SH-SY5Y (cell line): ENCODE results near the gene RNU7-1.

Experiments used
- GATA2 ChIP-seq: IDR thresholded peaks from 2 replicates; pipeline ENCODE4 v1.6.1; 2011; ENCODE audit warnings: mild to moderate bottlenecking, low read depth, low read length
- GATA3 ChIP-seq: IDR thresholded peaks from 2 replicates; pipeline ENCODE4 v1.6.1; 2011; ENCODE audit warnings: low read depth, mild to moderate bottlenecking, low read length, moderate library complexity

The RNU7-1 gene

DNA sequence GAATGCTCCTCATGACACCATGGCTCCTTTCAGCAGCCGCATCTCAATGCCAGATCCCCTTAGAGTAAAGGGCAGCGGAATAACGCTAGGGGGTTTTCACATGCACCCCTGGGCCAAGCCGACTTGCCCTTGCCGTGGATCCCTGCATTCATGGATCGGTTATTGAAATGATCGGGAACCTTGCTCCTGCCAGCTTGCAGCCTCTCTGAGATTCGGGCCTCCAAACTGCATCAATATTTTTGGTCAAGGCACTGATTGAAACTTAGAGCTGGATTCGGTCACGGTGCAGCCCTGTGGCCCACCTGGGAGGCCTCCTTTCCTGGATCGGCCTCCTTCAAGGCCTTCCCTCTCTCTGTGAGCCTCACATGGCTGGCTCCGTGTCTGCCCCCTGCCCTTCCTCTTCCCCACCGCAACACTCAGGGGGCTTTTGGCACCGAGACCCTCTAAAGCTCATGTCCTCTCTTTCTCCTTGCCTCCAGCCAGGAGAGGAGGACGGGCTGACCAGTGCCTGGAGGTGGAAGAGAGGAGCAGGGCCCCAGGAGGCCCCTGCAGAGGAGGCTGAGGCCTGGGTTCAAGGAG, 9.3 kb downstream of the RNU7-1 start:
- TF ChIP-seq GATA3: no peak
- TF ChIP-seq GATA2: no peak

DNA sequence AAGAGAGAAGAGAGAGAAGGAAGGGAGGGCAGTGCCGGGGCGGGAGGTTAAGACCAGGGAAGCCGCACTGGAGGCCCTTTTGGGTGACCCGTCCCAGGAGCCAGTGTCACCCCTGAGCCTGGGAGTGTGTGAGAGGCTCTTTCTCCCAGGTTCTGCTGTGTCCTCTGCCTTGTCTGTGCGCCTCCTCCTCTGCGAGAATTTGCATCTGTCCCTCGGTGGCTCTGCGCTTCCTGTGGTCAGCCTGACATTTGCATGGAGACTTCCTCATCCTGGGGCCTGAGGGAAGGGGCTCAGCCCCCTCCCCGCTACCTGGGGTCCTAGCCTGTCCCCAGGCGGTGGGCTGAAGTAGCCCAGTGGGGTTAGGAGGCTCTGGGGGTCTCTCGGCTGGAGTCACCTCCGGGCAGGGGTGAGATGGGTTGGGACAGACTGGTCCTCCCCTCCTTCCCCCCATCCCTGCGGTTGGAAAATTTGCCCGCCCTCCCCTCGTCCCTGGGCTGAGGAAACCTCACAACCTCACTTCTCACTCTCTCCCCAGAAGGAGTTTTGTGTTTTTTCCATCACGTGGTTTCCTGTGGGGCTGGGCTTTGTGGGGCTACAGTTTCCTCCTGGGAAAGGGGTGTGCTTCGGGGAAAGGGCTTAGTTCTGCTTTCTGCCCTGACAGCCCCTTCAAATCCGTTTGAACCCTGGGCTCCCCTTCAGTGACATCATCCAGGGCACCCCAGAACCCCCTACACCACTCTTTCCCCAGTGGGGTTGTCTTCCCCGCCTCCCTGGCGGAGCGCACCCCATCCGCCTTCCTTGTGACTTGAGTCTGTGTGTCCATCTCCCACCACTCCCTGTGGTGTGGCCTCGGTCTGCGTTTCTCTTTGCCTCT, 10.1 kb downstream of the RNU7-1 start:
- no peak for TF ChIP-seq GATA3
- TF ChIP-seq GATA2: no peak

DNA sequence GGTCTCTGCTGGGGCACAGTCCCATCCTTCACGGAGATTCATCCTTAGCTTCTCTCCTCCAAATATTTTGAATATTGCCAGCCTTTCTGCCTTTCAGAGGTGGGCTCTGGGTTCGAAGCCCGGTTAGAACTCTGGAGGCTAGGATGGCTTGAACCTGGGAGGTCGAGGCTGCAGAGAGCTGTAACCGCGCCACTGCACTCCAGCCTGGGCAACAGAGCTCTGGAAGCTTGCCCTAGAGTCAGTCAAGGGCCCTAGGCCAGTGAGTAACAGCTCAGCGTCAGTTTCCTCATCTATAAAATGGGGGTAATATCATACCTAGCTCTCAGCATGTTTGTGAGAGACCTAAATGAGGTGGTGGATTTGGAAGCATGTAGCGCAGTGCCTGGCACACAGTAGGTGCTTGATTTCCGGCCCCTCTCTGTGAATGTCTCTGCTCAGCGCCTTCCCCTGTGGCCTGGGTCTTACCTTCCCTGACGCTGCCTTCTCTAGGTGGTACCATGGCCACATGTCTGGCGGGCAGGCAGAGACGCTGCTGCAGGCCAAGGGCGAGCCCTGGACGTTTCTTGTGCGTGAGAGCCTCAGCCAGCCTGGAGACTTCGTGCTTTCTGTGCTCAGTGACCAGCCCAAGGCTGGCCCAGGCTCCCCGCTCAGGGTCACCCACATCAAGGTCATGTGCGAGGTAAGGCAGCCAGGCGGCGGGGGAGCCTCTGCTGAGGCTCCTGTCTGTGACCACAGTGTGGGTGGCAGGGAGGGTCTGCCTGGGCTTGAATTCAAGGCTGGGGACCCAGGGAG, 10.9 kb downstream of the RNU7-1 start:
- TF ChIP-seq GATA2 (no peak), GATA3 (no peak)

DNA sequence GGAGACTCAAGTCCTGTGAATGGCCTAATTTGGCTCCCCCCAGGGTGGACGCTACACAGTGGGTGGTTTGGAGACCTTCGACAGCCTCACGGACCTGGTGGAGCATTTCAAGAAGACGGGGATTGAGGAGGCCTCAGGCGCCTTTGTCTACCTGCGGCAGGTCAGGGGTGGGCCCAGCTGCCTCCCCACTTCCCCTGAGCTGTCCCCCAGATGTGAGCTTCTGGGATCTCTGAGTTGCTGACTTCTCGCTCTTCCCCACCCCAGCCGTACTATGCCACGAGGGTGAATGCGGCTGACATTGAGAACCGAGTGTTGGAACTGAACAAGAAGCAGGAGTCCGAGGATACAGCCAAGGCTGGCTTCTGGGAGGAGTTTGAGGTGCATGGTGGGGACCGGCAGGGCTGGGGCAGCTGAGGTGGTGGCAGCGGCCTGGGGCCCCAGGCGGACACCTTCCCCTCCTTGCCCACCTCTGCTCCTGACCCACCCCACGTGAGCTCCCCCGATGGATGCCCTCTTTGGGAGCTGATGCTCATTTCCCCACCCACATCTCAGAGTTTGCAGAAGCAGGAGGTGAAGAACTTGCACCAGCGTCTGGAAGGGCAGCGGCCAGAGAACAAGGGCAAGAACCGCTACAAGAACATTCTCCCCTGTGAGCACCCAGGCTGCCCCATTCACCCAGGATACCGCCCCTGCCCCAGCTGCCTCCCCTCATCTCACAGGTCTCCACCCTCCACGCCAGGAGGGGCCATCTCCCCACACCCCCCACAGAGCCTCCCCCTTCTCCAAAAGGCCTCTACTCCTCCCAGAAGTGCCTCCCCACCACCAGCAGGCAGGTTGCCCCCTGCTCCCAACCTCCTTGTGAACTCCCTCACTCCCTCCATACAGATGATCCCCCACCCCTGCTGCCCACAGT, 11.7 kb downstream of the RNU7-1 start:
- TF ChIP-seq GATA3 (no peak), GATA2 (no peak)

DNA sequence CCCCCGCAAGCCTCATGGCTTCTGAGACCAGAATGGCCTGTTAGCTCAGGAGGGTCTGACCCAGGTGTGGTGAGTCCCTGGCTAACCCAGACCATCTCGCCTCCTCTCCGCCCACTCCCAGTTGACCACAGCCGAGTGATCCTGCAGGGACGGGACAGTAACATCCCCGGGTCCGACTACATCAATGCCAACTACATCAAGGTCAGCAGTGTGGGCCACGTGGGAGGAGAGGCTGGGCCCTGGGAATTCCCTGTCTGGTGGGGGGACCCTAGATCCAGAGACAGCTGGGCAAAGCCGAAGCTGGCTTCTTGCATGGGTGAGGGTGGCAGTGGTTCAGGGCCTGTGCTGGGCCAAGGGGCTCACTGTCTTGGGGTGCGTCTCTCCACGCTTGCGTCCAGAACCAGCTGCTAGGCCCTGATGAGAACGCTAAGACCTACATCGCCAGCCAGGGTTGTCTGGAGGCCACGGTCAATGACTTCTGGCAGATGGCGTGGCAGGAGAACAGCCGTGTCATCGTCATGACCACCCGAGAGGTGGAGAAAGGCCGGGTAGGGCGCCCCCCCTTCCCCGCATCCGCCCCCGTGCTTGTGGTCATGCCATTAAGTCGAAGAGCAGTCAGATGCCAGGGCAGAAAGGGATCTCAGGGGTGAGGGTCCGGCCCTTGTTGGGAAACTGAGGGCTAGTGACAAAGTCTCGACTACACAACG, 12.6 kb downstream of the RNU7-1 start:
- TF ChIP-seq GATA3: no peak
- TF ChIP-seq GATA2: no peak

DNA sequence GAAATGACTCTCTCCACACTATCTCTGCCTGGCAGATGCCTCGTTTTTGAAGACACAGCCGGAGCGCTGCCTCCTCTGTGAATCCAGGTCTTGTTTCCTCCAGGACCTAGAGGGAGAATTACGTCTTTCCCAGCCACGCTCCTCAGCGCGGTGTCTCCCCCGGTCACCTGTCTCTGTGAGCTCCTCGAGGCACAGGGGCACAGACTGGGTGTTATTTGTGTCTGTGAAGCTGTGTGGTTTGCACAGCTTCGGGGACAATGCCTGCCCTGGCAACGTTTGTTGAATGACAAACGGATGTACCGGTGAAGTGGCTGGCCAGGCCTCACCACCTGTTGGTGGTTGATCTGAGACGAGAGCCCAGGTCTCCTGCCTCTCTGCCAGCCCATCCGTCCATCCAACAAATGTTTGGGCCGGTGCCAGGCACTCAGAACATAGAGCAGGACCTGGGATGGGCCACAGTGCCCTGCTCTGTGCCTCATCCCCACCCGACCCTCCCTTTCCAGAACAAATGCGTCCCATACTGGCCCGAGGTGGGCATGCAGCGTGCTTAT, 13.6 kb downstream of the RNU7-1 start:
- no peak for TF ChIP-seq GATA2
- no peak for TF ChIP-seq GATA3

DNA sequence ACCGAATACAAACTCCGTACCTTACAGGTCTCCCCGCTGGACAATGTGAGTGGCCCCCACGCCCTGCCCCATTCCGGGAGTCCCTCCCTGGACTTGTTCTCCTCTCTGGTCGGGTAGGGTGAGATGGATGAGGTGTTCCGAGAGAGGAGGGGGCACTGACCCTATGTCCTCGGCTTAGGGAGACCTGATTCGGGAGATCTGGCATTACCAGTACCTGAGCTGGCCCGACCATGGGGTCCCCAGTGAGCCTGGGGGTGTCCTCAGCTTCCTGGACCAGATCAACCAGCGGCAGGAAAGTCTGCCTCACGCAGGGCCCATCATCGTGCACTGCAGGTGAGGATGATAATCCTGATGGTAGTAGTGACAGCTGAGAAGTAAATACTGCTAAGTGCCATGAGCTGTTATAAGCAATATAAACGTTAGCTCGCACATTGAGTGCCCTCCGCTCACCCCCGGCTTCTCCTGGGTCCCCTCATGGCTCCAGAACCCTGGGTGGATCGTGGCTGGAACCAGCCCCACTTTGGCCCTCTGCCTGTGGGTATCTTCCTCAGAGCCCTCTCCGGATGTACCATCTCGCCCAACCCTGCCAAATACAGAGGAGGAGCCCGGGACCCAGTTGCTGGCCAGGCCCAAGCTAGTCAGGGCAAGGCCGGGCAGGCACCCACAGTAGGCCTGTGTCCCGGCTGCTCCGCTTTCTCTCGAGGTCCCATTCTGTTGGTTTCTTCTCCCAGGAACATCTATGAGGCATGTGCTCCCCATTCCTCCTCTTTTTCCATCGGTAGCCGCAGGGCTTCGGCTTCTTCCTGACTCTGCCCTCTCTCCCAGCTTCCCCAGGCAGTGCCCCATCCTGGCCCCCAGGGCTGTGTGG, 14.4 kb downstream of the RNU7-1 start:
- TF ChIP-seq GATA3: no peak
- no peak for TF ChIP-seq GATA2

DNA sequence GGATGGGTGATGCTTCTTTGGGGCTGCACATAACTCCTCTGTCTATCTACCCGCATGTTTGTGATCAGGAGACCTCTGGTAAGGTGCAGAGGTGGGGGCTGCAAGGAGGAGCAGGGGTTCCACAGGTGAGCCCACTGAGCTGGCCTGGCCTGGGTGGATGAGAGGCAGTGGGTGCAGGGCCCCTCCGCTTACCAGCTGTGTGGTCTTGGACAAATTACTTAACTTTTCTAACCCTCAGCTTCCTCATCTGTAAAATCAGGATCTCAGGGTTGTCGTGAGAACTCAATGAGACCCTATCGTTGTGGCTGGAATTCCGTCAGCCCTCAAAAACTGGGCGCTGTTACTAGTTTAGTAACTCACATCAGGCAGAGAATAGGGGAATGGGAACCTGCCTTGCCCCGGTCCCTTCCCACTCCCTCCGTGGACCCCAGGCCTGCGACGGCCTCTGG, 15.0 kb downstream of the RNU7-1 start:
- TF ChIP-seq GATA2 (no peak), GATA3 (no peak)

DNA sequence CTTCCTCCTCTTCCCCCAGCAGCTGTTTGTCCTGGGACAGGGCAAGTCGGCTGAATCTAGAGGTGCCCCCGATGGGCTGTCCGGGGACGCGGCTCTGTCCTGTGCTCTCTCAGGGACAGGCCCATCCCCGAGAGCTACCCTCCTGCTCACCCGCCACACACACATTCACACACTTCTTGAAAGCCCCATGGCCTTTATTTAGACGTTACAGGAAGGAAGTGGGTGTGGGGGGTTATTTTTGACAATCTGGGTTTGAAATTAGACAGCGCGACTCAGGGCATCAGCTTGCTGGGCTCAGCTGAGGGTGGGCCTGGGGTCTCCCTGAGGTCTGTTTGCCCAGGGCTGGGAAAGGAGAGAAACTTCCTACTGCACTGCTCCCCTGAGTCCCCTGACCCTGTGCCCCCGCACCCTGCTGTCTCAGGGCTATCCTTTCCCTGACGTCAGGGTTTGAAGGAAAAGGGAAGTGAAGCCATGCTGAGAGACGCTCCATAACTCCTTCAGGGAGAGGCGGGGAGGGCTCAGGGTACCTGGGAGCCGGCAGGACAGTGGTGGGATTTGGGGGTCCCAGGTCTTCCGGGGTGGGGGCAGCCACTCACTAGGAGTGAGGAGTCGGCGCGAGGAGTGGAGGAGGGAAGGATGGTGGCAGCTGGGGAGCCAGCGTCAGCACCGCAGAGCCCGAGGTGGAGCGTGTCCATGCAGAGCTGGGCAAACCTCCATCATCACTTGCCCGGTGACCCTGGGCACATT, 15.6 kb downstream of the RNU7-1 start:
- TF ChIP-seq GATA3 (no peak), GATA2 (no peak)

DNA sequence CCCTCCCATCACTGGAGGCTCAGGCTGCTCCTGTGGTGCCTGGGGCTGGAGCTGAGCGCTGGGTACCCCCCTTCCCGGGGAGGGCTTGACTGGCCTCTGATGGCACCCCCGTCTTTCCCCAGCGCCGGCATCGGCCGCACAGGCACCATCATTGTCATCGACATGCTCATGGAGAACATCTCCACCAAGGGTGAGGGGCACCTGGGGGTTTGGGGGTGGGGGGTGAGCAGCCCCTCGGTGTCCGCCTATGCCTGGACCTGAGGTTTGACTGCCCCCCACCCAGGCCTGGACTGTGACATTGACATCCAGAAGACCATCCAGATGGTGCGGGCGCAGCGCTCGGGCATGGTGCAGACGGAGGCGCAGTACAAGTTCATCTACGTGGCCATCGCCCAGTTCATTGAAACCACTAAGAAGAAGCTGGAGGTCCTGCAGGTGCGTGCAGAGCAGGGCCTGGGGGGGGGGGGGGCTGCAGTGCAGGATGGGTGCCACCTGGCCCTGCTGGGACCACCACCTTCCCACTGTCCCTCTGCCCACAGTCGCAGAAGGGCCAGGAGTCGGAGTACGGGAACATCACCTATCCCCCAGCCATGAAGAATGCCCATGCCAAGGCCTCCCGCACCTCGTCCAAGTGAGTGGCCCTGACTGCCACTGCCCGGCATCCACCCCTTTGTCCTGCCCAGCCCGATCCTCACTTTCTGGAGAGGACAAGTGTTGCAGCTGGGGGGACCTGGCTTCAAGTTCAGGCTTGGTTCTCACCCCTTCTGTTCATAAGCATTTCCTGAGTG, 16.4 kb downstream of the RNU7-1 start:
- TF ChIP-seq GATA2 (no peak), GATA3 (no peak)
